Common myeloid progenitor, CD34-positive (primary cell): ENCODE measurements around the gene PCLO.

ENCODE experiments used
- CTCF ChIA-PET: fragments of 350-600 bp; sonication (Branson Sonifier 250); formaldehyde crosslinking; loops from one replicate; lab custom pipeline; 2021; ENCODE audit warnings: antibody characterized with exemption; lab: Charles Lee
- POLR2A ChIA-PET: fragments of 350-600 bp; sonication (Branson Sonifier 250); formaldehyde crosslinking; loops from one replicate; lab custom pipeline; 2021; ENCODE audit warnings: antibody characterized with exemption; lab: Charles Lee
- DNase-seq, 3 donors: peaks; one replicate each; pipeline versions ENCODE4 v3.0.0 to v3.0.0-alpha.2; 2013
- H3K27ac ChIP-seq, 2 experiments: 1 replicate in 1 of 2; 2 replicates in 1 of 2; pipeline ENCODE4 v1.7.0; 2013; ENCODE audit warnings: inconsistent platforms in 2 of 2, low read length in 2 of 2, mild to moderate bottlenecking in 2 of 2, low read depth in 1 of 2, moderate library complexity in 1 of 2; ENCODE audit not compliant: severe bottlenecking in 2 of 2, insufficient read depth in 1 of 2, poor library complexity in 1 of 2
- H3K27me3 ChIP-seq, 5 experiments: replicated peaks in 2 of 5; 1 replicate in 3 of 5; 2 replicates in 2 of 5; pipeline versions ENCODE4 v1.6.1 to v1.7.0; 2013; ENCODE audit warnings: low read length in 4 of 5, mild to moderate bottlenecking in 2 of 5, moderate library complexity in 2 of 5, inconsistent platforms in 1 of 5; ENCODE audit not compliant: insufficient read depth in 5 of 5, control insufficient read depth in 4 of 5
- H3K36me3 ChIP-seq, 4 experiments: 1 replicate in 2 of 4; 2 replicates in 2 of 4; pipeline versions ENCODE4 v1.6.1 to v1.7.0; 2013; ENCODE audit warnings: low read length in 3 of 4, control low read depth in 1 of 4, mild to moderate bottlenecking in 1 of 4; ENCODE audit not compliant: control insufficient read depth in 4 of 4, insufficient read depth in 4 of 4
- H3K4me1 ChIP-seq, 4 experiments: 1 replicate in 3 of 4; 2 replicates in 1 of 4; pipeline versions ENCODE4 v1.6.1 to v1.7.1; 2013; ENCODE audit warnings: low read length in 3 of 4, mild to moderate bottlenecking in 3 of 4, control low read depth in 1 of 4, inconsistent platforms in 1 of 4, moderate library complexity in 1 of 4; ENCODE audit not compliant: control insufficient read depth in 4 of 4, insufficient read depth in 4 of 4; ENCODE audit errors: control extremely low read depth in 1 of 4
- H3K4me3 ChIP-seq, 7 experiments: 1 replicate in 4 of 7; 2 replicates in 3 of 7; pipeline versions ENCODE4 v1.5.1 to v1.7.0; 2013; ENCODE audit warnings: mild to moderate bottlenecking in 7 of 7, low read length in 6 of 7, moderate library complexity in 6 of 7, inconsistent platforms in 2 of 7, low read depth in 2 of 7, control low read depth in 1 of 7; ENCODE audit not compliant: insufficient read depth in 4 of 7, control insufficient read depth in 1 of 7; ENCODE audit errors: extremely low read depth in 1 of 7
- H3K9me3 ChIP-seq, 5 experiments: 1 replicate in 4 of 5; 2 replicates in 1 of 5; pipeline versions ENCODE4 v1.6.1 to v1.7.1; 2013; ENCODE audit warnings: low read length in 4 of 5, mild to moderate bottlenecking in 2 of 5, inconsistent platforms in 1 of 5, low read depth in 1 of 5, moderate library complexity in 1 of 5; ENCODE audit not compliant: control insufficient read depth in 4 of 5, insufficient read depth in 2 of 5; ENCODE audit errors: control extremely low read depth in 1 of 5
- WGBS: methylation state at CpG from one replicate; pipeline ENCODE4 v1.1.5; 2013; ENCODE audit not compliant: insufficient coverage; 5-methylcytosine and 5-hydroxymethylcytosine counted together

PCLO gene

GRCh38 chr7:82851121-82851520, 311.6 kb downstream of the PCLO start:
- CTCF ChIA-PET = no interaction called here
- no peak for DNase-seq
- WGBS = 100% methylated on average over 2 of the region's 4 CpGs
- H3K27ac ChIP-seq = no peak overlapping the region
- no peaks in the 10 kb centered on the region for H3K4me1 ChIP-seq
- H3K27me3 ChIP-seq = no peaks in the 10 kb centered on the region
- POLR2A ChIA-PET = no interaction called here
- no peak overlapping the region for H3K4me3 ChIP-seq
- no peaks in the 10 kb centered on the region for H3K36me3 ChIP-seq
- no peaks in the 10 kb centered on the region for H3K9me3 ChIP-seq

- ChIA-PET POLR2A (interaction anchor here (0.6 kb wide), 1 partner anchor 792 kb away, joined by 3 read pairs; no protein-coding TSS in a partner anchor), CTCF (no interaction called here)
- WGBS = no CpG with 5 or more reads among the region's 1 CpG
- Histone ChIP-seq H3K27ac (no peak overlapping the region), H3K36me3 (no peaks in the 10 kb centered on the region), H3K27me3 (no peaks in the 10 kb centered on the region), H3K4me3 (no peak overlapping the region), H3K9me3 (no peaks in the 10 kb centered on the region), H3K4me1 (no peaks in the 10 kb centered on the region)
- no peak for DNase-seq
These were observed 320.9 kb downstream of the PCLO start for GRCh38 chr7:82841828-82842227.

- H3K36me3 ChIP-seq = no peaks in the 10 kb centered on the region
- no peak overlapping the region for H3K4me3 ChIP-seq
- POLR2A ChIA-PET = no interaction called here
- CTCF ChIA-PET = no interaction called here
- DNase-seq = no peak
- H3K9me3 ChIP-seq = no peaks in the 10 kb centered on the region
- WGBS = 100% methylated on average over 1 of the region's 3 CpGs
- no peak overlapping the region for H3K27ac ChIP-seq
- H3K4me1 ChIP-seq = no peaks in the 10 kb centered on the region
- H3K27me3 ChIP-seq = no peaks in the 10 kb centered on the region
These were observed 322.6 kb downstream of the PCLO start for GRCh38 chr7:82840061-82840460.

- Histone ChIP-seq H3K9me3 (no peaks in the 10 kb centered on the region), H3K4me3 (no peak overlapping the region), H3K27ac (no peak overlapping the region), H3K27me3 (no peaks in the 10 kb centered on the region), H3K4me1 (no peaks in the 10 kb centered on the region), H3K36me3 (no peaks in the 10 kb centered on the region)
- ChIA-PET POLR2A (no interaction called here), CTCF (no interaction called here)
- WGBS = 100% methylated on average over 1 of the region's 4 CpGs
- no peak for DNase-seq
These were observed 323.1 kb downstream of the PCLO start for GRCh38 chr7:82839555-82839954.

GRCh38 chr7:82839063-82839462, 323.6 kb downstream of the PCLO start:
- Histone ChIP-seq H3K4me1 (no peaks in the 10 kb centered on the region), H3K27ac (no peak overlapping the region), H3K9me3 (no peaks in the 10 kb centered on the region), H3K27me3 (no peaks in the 10 kb centered on the region), H3K36me3 (no peaks in the 10 kb centered on the region), H3K4me3 (no peak overlapping the region)
- ChIA-PET POLR2A (no interaction called here), CTCF (no interaction called here)
- no peak for DNase-seq

- no peaks in the 10 kb centered on the region for H3K4me1 ChIP-seq
- POLR2A ChIA-PET = no interaction called here
- H3K4me3 ChIP-seq = no peak overlapping the region
- H3K27me3 ChIP-seq = no peaks in the 10 kb centered on the region
- no peak for DNase-seq
- no peaks in the 10 kb centered on the region for H3K36me3 ChIP-seq
- H3K27ac ChIP-seq = no peak overlapping the region
- CTCF ChIA-PET = no interaction called here
- H3K9me3 ChIP-seq = no peaks in the 10 kb centered on the region
These were observed 324.4 kb downstream of the PCLO start for GRCh38 chr7:82838314-82838713.

GRCh38 chr7:82823073-82823472, 339.6 kb downstream of the PCLO start:
- no peaks in the 10 kb centered on the region for H3K27me3 ChIP-seq
- DNase-seq = no peak
- CTCF ChIA-PET = interaction anchor here (0.9 to 1.1 kb wide), 2 partner anchors 9 to 14 kb away, joined by 3 read pairs; no protein-coding TSS in a partner anchor
- no peaks in the 10 kb centered on the region for H3K4me1 ChIP-seq
- no peaks in the 10 kb centered on the region for H3K36me3 ChIP-seq
- no peak overlapping the region for H3K27ac ChIP-seq
- WGBS = 73% methylated on average over 1 of the region's 2 CpGs
- H3K4me3 ChIP-seq = no peak overlapping the region
- POLR2A ChIA-PET = no interaction called here
- no peaks in the 10 kb centered on the region for H3K9me3 ChIP-seq
